Brain microvascular endothelial cell (primary cell): ENCODE results near the gene COG2.

Experiments
- DNase-seq: peaks from one replicate; pipeline ENCODE4 v3.0.0-alpha.2; 2020
- H3K27ac ChIP-seq: fragments of 250-450 bp; sonication (Bioruptor Pico); 2 replicates; pipeline ENCODE4 v1.5.1; 2020; ENCODE audit warnings: mild to moderate bottlenecking, moderate library complexity
- H3K27me3 ChIP-seq: fragments of 250-450 bp; sonication (Bioruptor Pico); replicated peaks from 2 replicates; pipeline ENCODE4 v1.5.1; 2020; ENCODE audit warnings: mild to moderate bottlenecking
- H3K36me3 ChIP-seq: fragments of 250-450 bp; sonication (Bioruptor Pico); replicated peaks from 2 replicates; pipeline ENCODE4 v1.5.1; 2020; ENCODE audit warnings: mild to moderate bottlenecking
- H3K4me3 ChIP-seq: 2 replicates; pipeline ENCODE4 v1.5.1; 2011; ENCODE audit warnings: low read depth, mild to moderate bottlenecking, control low read depth, low read length, moderate library complexity
- in situ Hi-C: cut with HindIII; loops from 2 replicates; pipeline ENCODE4 v1.10.0; 2017; ENCODE audit warnings: low sequenced_read_pairs, low pct_ligation_motif_present
- TF ChIP-seq, protein P1 (sequence below): IDR thresholded peaks from 2 replicates; pipeline ENCODE4 v1.5.1; 2011; ENCODE audit warnings: low read depth, mild to moderate bottlenecking, moderate library complexity, low read length, control low read depth, inconsistent platforms; ENCODE audit errors: missing control alignments

COG2 gene

DNA sequence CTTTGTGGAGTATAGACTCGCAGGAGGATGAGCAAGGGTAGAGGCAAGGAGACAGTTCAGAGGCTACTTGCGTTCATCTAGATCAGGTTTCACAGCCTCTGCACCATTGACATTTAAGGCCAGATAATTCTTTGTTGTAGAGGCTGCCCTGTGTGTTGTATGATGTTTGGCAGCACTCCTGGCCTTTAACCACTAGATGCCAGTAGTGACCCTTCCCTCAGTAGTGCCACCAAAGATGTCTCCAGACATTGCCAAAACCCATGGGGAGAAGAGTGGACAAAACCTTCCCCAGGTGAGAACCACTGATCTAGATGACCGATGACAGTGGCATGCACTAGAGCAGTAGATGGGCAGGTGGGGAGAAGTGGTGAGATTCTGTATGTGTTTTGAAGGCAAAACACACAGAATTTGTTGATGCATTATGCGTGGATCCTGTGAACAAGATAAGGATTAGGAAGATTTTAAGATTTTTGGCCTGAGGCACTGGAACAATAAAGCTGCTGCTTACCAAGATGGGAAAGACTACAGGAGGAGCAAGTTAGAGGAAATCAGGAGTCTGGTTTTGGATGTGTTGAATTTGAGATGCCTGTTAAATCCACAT, 9.9 kb upstream of the COG2 start:
- in situ Hi-C loops = no loop called here
- peaks cover 2% of the 10 kb centered on the region for H3K27me3 ChIP-seq
- no peak overlapping the region for H3K4me3 ChIP-seq
- no peak overlapping the region for H3K27ac ChIP-seq
- TF ChIP-seq, protein P1, sequence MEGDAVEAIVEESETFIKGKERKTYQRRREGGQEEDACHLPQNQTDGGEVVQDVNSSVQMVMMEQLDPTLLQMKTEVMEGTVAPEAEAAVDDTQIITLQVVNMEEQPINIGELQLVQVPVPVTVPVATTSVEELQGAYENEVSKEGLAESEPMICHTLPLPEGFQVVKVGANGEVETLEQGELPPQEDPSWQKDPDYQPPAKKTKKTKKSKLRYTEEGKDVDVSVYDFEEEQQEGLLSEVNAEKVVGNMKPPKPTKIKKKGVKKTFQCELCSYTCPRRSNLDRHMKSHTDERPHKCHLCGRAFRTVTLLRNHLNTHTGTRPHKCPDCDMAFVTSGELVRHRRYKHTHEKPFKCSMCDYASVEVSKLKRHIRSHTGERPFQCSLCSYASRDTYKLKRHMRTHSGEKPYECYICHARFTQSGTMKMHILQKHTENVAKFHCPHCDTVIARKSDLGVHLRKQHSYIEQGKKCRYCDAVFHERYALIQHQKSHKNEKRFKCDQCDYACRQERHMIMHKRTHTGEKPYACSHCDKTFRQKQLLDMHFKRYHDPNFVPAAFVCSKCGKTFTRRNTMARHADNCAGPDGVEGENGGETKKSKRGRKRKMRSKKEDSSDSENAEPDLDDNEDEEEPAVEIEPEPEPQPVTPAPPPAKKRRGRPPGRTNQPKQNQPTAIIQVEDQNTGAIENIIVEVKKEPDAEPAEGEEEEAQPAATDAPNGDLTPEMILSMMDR = peak; percentile 74
- DNase-seq = peak; percentile 26
- H3K36me3 ChIP-seq = no peaks in the 10 kb centered on the region

DNA sequence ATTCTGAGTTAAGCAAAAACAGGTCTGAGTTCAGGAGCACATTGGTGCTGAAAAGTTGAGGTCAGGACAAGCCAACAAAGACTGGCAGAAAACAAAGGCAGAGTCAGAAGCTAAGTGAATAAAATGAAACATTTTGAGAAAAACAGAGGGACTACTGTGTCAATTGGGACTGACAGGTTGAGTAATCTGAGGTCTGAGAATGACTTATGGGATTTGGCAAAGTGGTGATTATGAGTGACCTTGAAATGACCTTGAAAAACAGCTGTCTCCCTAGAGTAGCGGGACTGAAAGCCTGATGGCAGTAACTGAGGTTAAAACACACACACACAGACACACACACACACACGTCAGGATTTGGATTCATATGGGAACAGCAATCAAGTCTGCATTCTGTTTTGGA, 8.8 kb upstream of the COG2 start:
- in situ Hi-C loops = no loop called here
- H3K27ac ChIP-seq = no peak overlapping the region
- TF ChIP-seq, protein P1 = no peak
- H3K4me3 ChIP-seq = no peak overlapping the region
- H3K27me3 ChIP-seq = peaks cover 8% of the 10 kb centered on the region
- no peak for DNase-seq
- no peaks in the 10 kb centered on the region for H3K36me3 ChIP-seq

DNA sequence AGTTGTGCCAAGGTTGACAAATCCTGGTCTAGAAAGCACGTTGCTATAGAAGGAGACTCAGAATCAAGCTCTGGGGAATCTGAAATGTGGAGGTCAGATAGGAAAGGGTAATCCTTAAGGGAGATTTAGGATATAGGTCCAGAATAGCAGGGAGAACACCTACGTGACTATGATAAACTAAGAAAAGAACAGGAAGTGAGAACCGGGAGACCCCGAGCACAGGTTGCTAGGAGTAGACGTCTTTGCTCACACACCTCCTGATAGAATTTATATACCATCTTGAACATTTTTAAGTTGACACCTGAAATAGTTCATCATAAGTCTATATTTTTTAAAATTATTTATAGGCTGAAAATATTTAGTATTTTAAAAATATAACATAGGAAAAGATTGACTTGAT, 7.9 kb upstream of the COG2 start:
- TF ChIP-seq, protein P1 = no peak
- H3K36me3 ChIP-seq = no peaks in the 10 kb centered on the region
- H3K27me3 ChIP-seq = peaks cover 8% of the 10 kb centered on the region
- no peak overlapping the region for H3K27ac ChIP-seq
- no peak for DNase-seq
- in situ Hi-C loops = no loop called here
- H3K4me3 ChIP-seq = no peak overlapping the region

DNA sequence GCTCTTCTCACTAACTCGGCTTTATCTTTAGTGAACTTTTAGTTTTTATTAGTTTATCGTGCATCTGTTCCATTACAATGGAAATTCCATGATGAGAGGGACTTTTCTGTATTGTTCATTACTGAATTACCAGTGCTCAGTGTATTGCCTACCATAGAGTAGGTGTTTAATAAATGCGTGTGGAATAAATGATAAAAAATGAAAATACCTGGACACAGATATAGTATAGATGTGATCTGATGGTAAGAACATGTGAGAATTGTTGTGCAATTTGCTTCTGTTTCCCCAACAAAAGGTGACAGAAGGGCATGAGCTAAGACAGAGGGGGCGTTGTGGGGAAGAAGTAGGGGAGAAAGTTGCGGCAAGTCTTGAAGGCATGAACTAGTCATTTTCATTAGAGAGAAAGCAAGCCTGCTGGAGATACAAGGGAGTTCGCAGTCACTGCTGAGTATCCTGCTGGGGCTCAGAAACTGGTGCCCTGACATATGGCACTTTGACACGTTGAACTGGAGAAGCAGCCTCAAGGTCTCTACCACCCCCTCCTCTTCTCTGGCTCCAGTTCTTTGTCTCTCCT, 5.6 kb upstream of the COG2 start:
- Histone ChIP-seq H3K4me3 (no peak overlapping the region), H3K27me3 (peaks cover 8% of the 10 kb centered on the region), H3K27ac (no peak overlapping the region), H3K36me3 (no peaks in the 10 kb centered on the region)
- no peak for DNase-seq
- TF ChIP-seq, protein P1 = no peak
- in situ Hi-C loops = no loop called here

DNA sequence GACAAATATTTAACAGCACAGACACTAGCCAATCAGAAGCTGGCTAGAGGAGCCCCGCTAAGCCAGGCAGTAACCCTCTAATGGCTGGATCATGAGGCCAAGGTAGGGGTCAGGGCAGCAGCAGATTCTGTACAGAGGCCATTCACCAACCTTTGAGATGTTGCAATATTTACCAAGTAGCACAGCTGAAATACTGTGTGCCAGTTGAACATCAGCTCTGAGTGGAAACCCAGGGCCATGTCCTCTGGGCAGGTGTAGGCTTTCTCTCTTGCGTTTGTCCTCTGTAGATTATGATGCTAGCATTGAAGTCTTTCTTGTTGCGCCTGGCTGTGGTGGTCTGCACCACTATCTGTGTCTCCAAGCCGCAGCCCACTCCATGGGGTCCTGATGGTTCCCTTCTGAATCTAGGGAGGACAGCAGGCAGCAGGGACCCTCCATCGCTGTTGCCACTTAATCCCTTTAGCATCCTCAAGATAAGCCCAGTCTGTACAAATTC, 2.5 kb upstream of the COG2 start:
- Histone ChIP-seq H3K36me3 (no peaks in the 10 kb centered on the region), H3K27ac (no peak overlapping the region), H3K4me3 (no peak overlapping the region), H3K27me3 (peaks cover 8% of the 10 kb centered on the region)
- TF ChIP-seq, protein P1 = no peak
- in situ Hi-C loops = no loop called here
- no peak for DNase-seq
